Measurements from ENCODE around the gene ZFPM1. TPM values are rescaled to one million over a fixed set of nuclear protein-coding genes. Genes with fewer than 3 reads are reported as not detected.

The ZFPM1 gene
- total and polyA plus RNA-seq, 7 experiments from 2014 or later: 0.15 to 28.1 (median 13.5) TPM

- Histone ChIP-seq H3K4me3 (ENCODE audit: low read length) (no peak overlapping the region), H3K9me3 (ENCODE audit: control insufficient read depth in 2 of 3, low read length in 3 of 3) (no peaks in the 10 kb centered on the region), H3K27me3 (ENCODE audit: control insufficient read depth in 2 of 2, insufficient read depth in 2 of 2, low read length in 2 of 2) (no peaks in the 10 kb centered on the region), H3K36me3 (ENCODE audit: control insufficient read depth in 2 of 3, insufficient read depth in 3 of 3, low read length in 3 of 3) (peaks cover 0 to 40% (median 0%) of the 10 kb centered on the region in 3 experiments), H3K4me1 (ENCODE audit: control insufficient read depth in 2 of 2, insufficient read depth in 2 of 2, low read length in 2 of 2) (no peaks in the 10 kb centered on the region), H3K27ac (ENCODE audit: low read depth, low read length) (no peak overlapping the region)
- ATAC-seq (peak; percentile 50), DNase-seq (no peak)
- Mint-ChIP-seq H3K9me3 (no peaks in the 10 kb centered on the region), H3K4me3 (no peak overlapping the region), H3K27ac (no peak overlapping the region), H3K4me1 (peaks cover 0 to 5% (median 0%) of the 10 kb centered on the region in 7 donors), H3K27me3 (no peaks in the 10 kb centered on the region), H3K36me3 (peaks cover 0 to 4% (median 0%) of the 10 kb centered on the region in 5 donors)
- ChIA-PET POLR2A (no interaction called here), CTCF (no interaction called here)
- intact Hi-C loops (cut with micrococcal nuclease): no loop called here
Measured at GRCh38 chr16:88491560-88492310, 38.7 kb downstream of the ZFPM1 start.

GRCh38 chr16:88493879-88494278 lies 40.8 kb downstream of the ZFPM1 start:
- no peak overlapping the region for H3K4me3 ChIP-seq (ENCODE audit: low read length)
- DNase-seq (no peak), ATAC-seq (no peak)
- Mint-ChIP-seq H3K27me3 (no peaks in the 10 kb centered on the region), H3K9me3 (no peaks in the 10 kb centered on the region), H3K36me3 (no peaks in the 10 kb centered on the region), H3K4me3 (no peak overlapping the region), H3K4me1 (peaks cover 0 to 7% (median 0%) of the 10 kb centered on the region in 7 donors), H3K27ac (no peak overlapping the region)
- no peaks in the 10 kb centered on the region for H3K4me1 ChIP-seq (ENCODE audit: control insufficient read depth in 2 of 2, insufficient read depth in 2 of 2, low read length in 2 of 2)
- H3K36me3 ChIP-seq (ENCODE audit: control insufficient read depth in 2 of 3, insufficient read depth in 3 of 3, low read length in 3 of 3): peaks cover 0 to 33% (median 0%) of the 10 kb centered on the region in 3 experiments
- intact Hi-C loops (cut with micrococcal nuclease): no loop called here
- ChIA-PET POLR2A (no interaction called here), CTCF (no interaction called here)
- H3K27me3 ChIP-seq (ENCODE audit: control insufficient read depth in 2 of 2, insufficient read depth in 2 of 2, low read length in 2 of 2): no peaks in the 10 kb centered on the region
- H3K9me3 ChIP-seq (ENCODE audit: control insufficient read depth in 2 of 3, low read length in 3 of 3): no peaks in the 10 kb centered on the region
- H3K27ac ChIP-seq (ENCODE audit: low read depth, low read length): no peak overlapping the region

- Histone ChIP-seq H3K9me3 (ENCODE audit: control insufficient read depth in 2 of 3, low read length in 3 of 3) (no peaks in the 10 kb centered on the region), H3K4me3 (ENCODE audit: low read length) (no peak overlapping the region), H3K27ac (ENCODE audit: low read depth, low read length) (no peak overlapping the region), H3K4me1 (ENCODE audit: control insufficient read depth in 2 of 2, insufficient read depth in 2 of 2, low read length in 2 of 2) (no peaks in the 10 kb centered on the region), H3K36me3 (ENCODE audit: control insufficient read depth in 2 of 3, insufficient read depth in 3 of 3, low read length in 3 of 3) (peaks cover 0 to 27% (median 0%) of the 10 kb centered on the region in 3 experiments), H3K27me3 (ENCODE audit: control insufficient read depth in 2 of 2, insufficient read depth in 2 of 2, low read length in 2 of 2) (no peaks in the 10 kb centered on the region)
- intact Hi-C loops (cut with micrococcal nuclease): no loop called here
- Mint-ChIP-seq H3K4me1 (peaks cover 0 to 10% (median 0%) of the 10 kb centered on the region in 7 donors), H3K27me3 (no peaks in the 10 kb centered on the region), H3K4me3 (no peak overlapping the region), H3K36me3 (no peaks in the 10 kb centered on the region), H3K27ac (no peak overlapping the region), H3K9me3 (no peaks in the 10 kb centered on the region)
- POLR2A ChIA-PET: no interaction called here
- DNase-seq (no peak), ATAC-seq (no peak)
- CTCF ChIA-PET: no interaction called here
Measured at GRCh38 chr16:88494335-88495154, 41.5 kb downstream of the ZFPM1 start.

GRCh38 chr16:88495268-88495772 lies 42.2 kb downstream of the ZFPM1 start:
- Mint-ChIP-seq H3K9me3 (no peaks in the 10 kb centered on the region), H3K4me3 (no peak overlapping the region), H3K36me3 (no peaks in the 10 kb centered on the region), H3K27me3 (no peaks in the 10 kb centered on the region), H3K4me1 (peaks cover 0 to 10% (median 0%) of the 10 kb centered on the region in 7 donors), H3K27ac (no peak overlapping the region)
- Histone ChIP-seq H3K36me3 (ENCODE audit: control insufficient read depth in 2 of 3, insufficient read depth in 3 of 3, low read length in 3 of 3) (peaks cover 0 to 23% (median 0%) of the 10 kb centered on the region in 3 experiments), H3K27me3 (ENCODE audit: control insufficient read depth in 2 of 2, insufficient read depth in 2 of 2, low read length in 2 of 2) (no peaks in the 10 kb centered on the region), H3K9me3 (ENCODE audit: control insufficient read depth in 2 of 3, low read length in 3 of 3) (no peaks in the 10 kb centered on the region), H3K4me1 (ENCODE audit: control insufficient read depth in 2 of 2, insufficient read depth in 2 of 2, low read length in 2 of 2) (no peaks in the 10 kb centered on the region), H3K4me3 (ENCODE audit: low read length) (no peak overlapping the region), H3K27ac (ENCODE audit: low read depth, low read length) (no peak overlapping the region)
- ATAC-seq: no peak
- intact Hi-C loops (cut with micrococcal nuclease): no loop called here
- DNase-seq: no peak
- ChIA-PET CTCF (no interaction called here), POLR2A (interaction anchor here (0.5 kb wide), 1 partner anchor 23 kb away, joined by 3 read pairs; no protein-coding TSS in a partner anchor)

GRCh38 chr16:88497561-88498462 lies 44.7 kb downstream of the ZFPM1 start:
- Histone ChIP-seq H3K27me3 (ENCODE audit: control insufficient read depth in 2 of 2, insufficient read depth in 2 of 2, low read length in 2 of 2) (no peaks in the 10 kb centered on the region), H3K4me3 (ENCODE audit: low read length) (no peak overlapping the region), H3K9me3 (ENCODE audit: control insufficient read depth in 2 of 3, low read length in 3 of 3) (no peaks in the 10 kb centered on the region), H3K36me3 (ENCODE audit: control insufficient read depth in 2 of 3, insufficient read depth in 3 of 3, low read length in 3 of 3) (peaks cover 0 to 11% (median 0%) of the 10 kb centered on the region in 3 experiments), H3K27ac (ENCODE audit: low read depth, low read length) (no peak overlapping the region), H3K4me1 (ENCODE audit: control insufficient read depth in 2 of 2, insufficient read depth in 2 of 2, low read length in 2 of 2) (no peaks in the 10 kb centered on the region)
- ATAC-seq (no peak), DNase-seq (no peak)
- Mint-ChIP-seq H3K27ac (no peak overlapping the region), H3K9me3 (peaks cover 0 to 2% (median 0%) of the 10 kb centered on the region in 11 donors), H3K36me3 (no peaks in the 10 kb centered on the region), H3K4me1 (peaks cover 0 to 13% (median 4%) of the 10 kb centered on the region in 7 donors), H3K27me3 (no peaks in the 10 kb centered on the region), H3K4me3 (no peak overlapping the region)
- POLR2A ChIA-PET: no interaction called here
- CTCF ChIA-PET: no interaction called here
- intact Hi-C loops (cut with micrococcal nuclease): no loop called here

- POLR2A ChIA-PET: no interaction called here
- no peaks in the 10 kb centered on the region for H3K36me3 Mint-ChIP-seq
Measured at GRCh38 chr16:88498576-88499208, 45.6 kb downstream of the ZFPM1 start.

More at GRCh38 chr16:88498576-88499208, 45.6 kb downstream of the ZFPM1 start:
- H3K27ac Mint-ChIP-seq: no peak overlapping the region
- DNase-seq (no peak), ATAC-seq (no peak)
- Histone ChIP-seq H3K27ac (ENCODE audit: low read depth, low read length) (no peak overlapping the region), H3K27me3 (ENCODE audit: control insufficient read depth in 2 of 2, insufficient read depth in 2 of 2, low read length in 2 of 2) (no peaks in the 10 kb centered on the region), H3K36me3 (ENCODE audit: control insufficient read depth in 2 of 3, insufficient read depth in 3 of 3, low read length in 3 of 3) (peaks cover 0 to 10% (median 0%) of the 10 kb centered on the region in 3 experiments), H3K9me3 (ENCODE audit: control insufficient read depth in 2 of 3, low read length in 3 of 3) (no peaks in the 10 kb centered on the region), H3K4me1 (ENCODE audit: control insufficient read depth in 2 of 2, insufficient read depth in 2 of 2, low read length in 2 of 2) (no peaks in the 10 kb centered on the region), H3K4me3 (ENCODE audit: low read length) (no peak overlapping the region)
- H3K27me3 Mint-ChIP-seq: no peaks in the 10 kb centered on the region
- intact Hi-C loops (cut with micrococcal nuclease): no loop called here
- H3K9me3 Mint-ChIP-seq: peaks cover 0 to 2% (median 0%) of the 10 kb centered on the region in 11 donors
- CTCF ChIA-PET: no interaction called here
- H3K4me1 Mint-ChIP-seq: peaks cover 0 to 15% (median 4%) of the 10 kb centered on the region in 7 donors
- H3K4me3 Mint-ChIP-seq: no peak overlapping the region

Data from naive thymus-derived CD4-positive, alpha-beta T cell (primary cell).